GM10266 (cell line): ENCODE data around the gene FGFR1OP2.

Experiments used
- DNase-seq: peaks from one replicate; pipeline ENCODE4 v3.0.0; 2012; ENCODE audit errors: extremely low spot score
- TF ChIP-seq, protein P1 (sequence below): IDR thresholded peaks from 2 replicates; pipeline ENCODE4 v1.5.1; 2012; ENCODE audit warnings: mild to moderate bottlenecking, low read depth; ENCODE audit not compliant: control insufficient read depth, insufficient read depth; ENCODE audit errors: missing control alignments

Gene FGFR1OP2

GRCh38 chr12:27001663-27002062 lies 63.4 kb downstream of the FGFR1OP2 start:
- TF ChIP-seq, protein P1, sequence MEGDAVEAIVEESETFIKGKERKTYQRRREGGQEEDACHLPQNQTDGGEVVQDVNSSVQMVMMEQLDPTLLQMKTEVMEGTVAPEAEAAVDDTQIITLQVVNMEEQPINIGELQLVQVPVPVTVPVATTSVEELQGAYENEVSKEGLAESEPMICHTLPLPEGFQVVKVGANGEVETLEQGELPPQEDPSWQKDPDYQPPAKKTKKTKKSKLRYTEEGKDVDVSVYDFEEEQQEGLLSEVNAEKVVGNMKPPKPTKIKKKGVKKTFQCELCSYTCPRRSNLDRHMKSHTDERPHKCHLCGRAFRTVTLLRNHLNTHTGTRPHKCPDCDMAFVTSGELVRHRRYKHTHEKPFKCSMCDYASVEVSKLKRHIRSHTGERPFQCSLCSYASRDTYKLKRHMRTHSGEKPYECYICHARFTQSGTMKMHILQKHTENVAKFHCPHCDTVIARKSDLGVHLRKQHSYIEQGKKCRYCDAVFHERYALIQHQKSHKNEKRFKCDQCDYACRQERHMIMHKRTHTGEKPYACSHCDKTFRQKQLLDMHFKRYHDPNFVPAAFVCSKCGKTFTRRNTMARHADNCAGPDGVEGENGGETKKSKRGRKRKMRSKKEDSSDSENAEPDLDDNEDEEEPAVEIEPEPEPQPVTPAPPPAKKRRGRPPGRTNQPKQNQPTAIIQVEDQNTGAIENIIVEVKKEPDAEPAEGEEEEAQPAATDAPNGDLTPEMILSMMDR, result no peak
- no peak for DNase-seq

GRCh38 chr12:27002141-27002540 lies 63.9 kb downstream of the FGFR1OP2 start:
- TF ChIP-seq, protein P1, result no peak
- no peak for DNase-seq

GRCh38 chr12:27003421-27004381 lies 65.4 kb downstream of the FGFR1OP2 start:
- DNase-seq, result no peak
- TF ChIP-seq, protein P1, result no peak

GRCh38 chr12:27005495-27005894 lies 67.2 kb downstream of the FGFR1OP2 start:
- DNase-seq, result no peak
- TF ChIP-seq, protein P1, result no peak

- TF ChIP-seq, protein P1, result no peak
- no peak for DNase-seq
Observed at GRCh38 chr12:27006797-27007467, 68.7 kb downstream of the FGFR1OP2 start.

DNA sequence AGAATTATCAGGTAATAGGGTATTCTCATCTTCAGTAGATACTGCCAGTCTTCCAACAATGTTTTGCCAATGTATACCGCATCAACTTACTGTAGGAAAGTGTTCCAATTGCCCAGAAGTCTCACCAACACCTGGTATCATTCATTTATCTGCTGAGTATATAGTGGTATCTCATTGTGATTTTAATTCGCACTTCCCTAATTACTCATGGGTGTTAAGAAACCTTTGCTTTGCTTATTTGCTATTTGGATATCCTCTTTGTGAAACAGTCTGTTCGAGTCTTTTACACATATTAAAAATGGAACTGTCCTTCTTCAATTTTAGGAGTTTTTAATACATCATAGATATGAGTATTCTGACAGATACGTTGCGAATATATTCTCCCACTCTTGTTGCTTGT lies 69.8 kb downstream of the FGFR1OP2 start:
- DNase-seq, result no peak
- TF ChIP-seq, protein P1, result no peak
